Peyer's patch (tissue), 4 donors: ENCODE measurements around the gene ZFR2. TPM values are rescaled to one million over a fixed set of nuclear protein-coding genes. Genes with fewer than 3 reads are reported as not detected.

Source experiments
- DNase-seq, 3 donors: peaks; one replicate each; pipeline ENCODE4 v3.0.0-alpha.2; 2017 to 2019
- H3K27ac ChIP-seq, 4 donors: fragments of 200-600 bp; sonication (generic); one replicate each; pipeline ENCODE4 v1.5.1; 2016 to 2019
- H3K27me3 ChIP-seq, 2 donors: fragments of 200-600 bp; sonication (generic); one replicate each; pipeline ENCODE4 v1.5.1; 2019
- H3K36me3 ChIP-seq, 3 donors: fragments of 200-600 bp; sonication (generic); one replicate each; pipeline ENCODE4 v1.5.1; 2016 to 2019
- H3K4me1 ChIP-seq, 4 donors: fragments of 200-600 bp; sonication (generic); one replicate each; pipeline ENCODE4 v1.5.1; 2016 to 2019
- H3K4me3 ChIP-seq, 4 donors: fragments of 200-600 bp; sonication (generic); 1 replicate in 3 of 4; 2 replicates in 1 of 4; pipeline ENCODE4 v1.5.1; 2016 to 2019; ENCODE audit warnings: mild to moderate bottlenecking in 1 of 4
- H3K9me3 ChIP-seq, 4 donors: fragments of 200-600 bp; sonication (generic); one replicate each; pipeline ENCODE4 v1.5.1; 2016 to 2019; ENCODE audit warnings: mild to moderate bottlenecking in 1 of 4
- CTCF ChIP-seq, 6 experiments: fragments of 450-650 bp in 4 of 6; fragments of 200-600 bp in 2 of 6; sonication (generic) in 1 of 6; IDR thresholded peaks; one replicate each; pipeline ENCODE4 v1.5.1; 2017 to 2019; ENCODE audit warnings: antibody characterized with exemption in 6 of 6, mild to moderate bottlenecking in 3 of 6, moderate library complexity in 1 of 6
- POLR2A ChIP-seq, 2 donors: fragments of 450-650 bp; IDR thresholded peaks; one replicate each; pipeline ENCODE4 v1.5.1; 2017; ENCODE audit warnings: antibody characterized with exemption in 2 of 2, mild to moderate bottlenecking in 2 of 2, moderate library complexity in 2 of 2
- total RNA-seq, 4 donors: library from RNA; depleted of rRNA; stranded (reverse); fragments of >200 nt; gene quantifications; one replicate each; pipeline ENCODE4 v1.1.0, GENCODE V29; 2016

Gene ZFR2
- total RNA-seq, 4 donors from 2014 or later, result not detected

GRCh38 chr19:3839941-3840340 lies 28.9 kb downstream of the ZFR2 start:
- Histone ChIP-seq H3K9me3 (no peaks in the 10 kb centered on the region), H3K4me1 (no peaks in the 10 kb centered on the region)
- no peak for DNase-seq

DNA sequence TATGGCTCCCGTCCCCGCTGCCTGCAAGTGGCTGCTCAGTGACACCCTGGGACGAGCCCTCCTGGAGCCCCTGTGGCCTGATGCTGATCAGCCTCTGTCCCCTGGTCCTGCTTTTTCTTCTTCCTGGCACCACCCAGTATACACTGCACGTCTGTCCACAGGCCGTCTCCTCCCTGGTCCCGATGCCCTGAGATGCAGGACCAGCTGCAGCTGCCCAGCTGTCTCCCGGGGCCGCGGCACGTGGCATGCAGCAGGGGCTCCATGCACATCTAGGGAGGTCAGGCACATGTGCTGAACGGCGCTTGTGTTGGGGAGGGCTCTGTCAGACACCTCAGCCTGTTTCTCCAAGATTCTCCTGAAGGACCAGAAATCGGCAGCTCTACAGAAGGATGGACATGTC lies 30.2 kb downstream of the ZFR2 start:
- no peak overlapping the region for H3K4me3 ChIP-seq
- DNase-seq, result no peak
- no peaks in the 10 kb centered on the region for H3K36me3 ChIP-seq
- H3K4me1 ChIP-seq, result no peaks in the 10 kb centered on the region
- TF ChIP-seq CTCF (IDR thresholded peaks at IDR 0.05), result no peak
- TF ChIP-seq POLR2A (IDR thresholded peaks at IDR 0.05), result no peak
- H3K27ac ChIP-seq, result no peak overlapping the region
- no peaks in the 10 kb centered on the region for H3K9me3 ChIP-seq
- H3K27me3 ChIP-seq, result no peaks in the 10 kb centered on the region

More at GRCh38 chr19:3839941-3840340, 28.9 kb downstream of the ZFR2 start:
- TF ChIP-seq POLR2A (IDR thresholded peaks at IDR 0.05) (no peak), CTCF (IDR thresholded peaks at IDR 0.05) (no peak)
- no peak overlapping the region for H3K27ac ChIP-seq
- H3K27me3 ChIP-seq, result no peaks in the 10 kb centered on the region
- no peaks in the 10 kb centered on the region for H3K36me3 ChIP-seq
- no peak overlapping the region for H3K4me3 ChIP-seq

- Histone ChIP-seq H3K9me3 (no peaks in the 10 kb centered on the region), H3K36me3 (no peaks in the 10 kb centered on the region), H3K27me3 (no peaks in the 10 kb centered on the region), H3K4me3 (no peak overlapping the region), H3K27ac (no peak overlapping the region), H3K4me1 (no peaks in the 10 kb centered on the region)
- no peak for DNase-seq
- TF ChIP-seq CTCF (IDR thresholded peaks at IDR 0.05) (no peak), POLR2A (IDR thresholded peaks at IDR 0.05) (no peak)
Observed at GRCh38 chr19:3837922-3838321, 30.9 kb downstream of the ZFR2 start.

DNA sequence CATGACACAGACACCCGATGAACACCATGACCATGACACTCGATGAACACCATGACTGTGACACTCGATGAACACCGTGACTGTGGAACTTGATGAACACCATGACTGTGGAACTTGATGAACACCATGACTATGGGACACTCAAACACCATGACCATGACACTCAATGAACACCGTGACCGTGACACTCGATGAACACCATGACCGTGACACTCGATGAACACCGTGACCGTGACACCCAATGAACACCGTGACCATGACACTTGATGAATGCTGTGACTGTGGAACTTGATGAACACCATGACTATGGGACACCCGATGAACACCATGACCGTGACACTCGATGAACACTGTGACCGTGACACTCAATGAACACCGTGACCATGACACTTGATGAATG lies 31.5 kb downstream of the ZFR2 start:
- Histone ChIP-seq H3K27me3 (no peaks in the 10 kb centered on the region), H3K9me3 (no peaks in the 10 kb centered on the region), H3K4me3 (no peak overlapping the region), H3K27ac (no peak overlapping the region), H3K4me1 (no peaks in the 10 kb centered on the region), H3K36me3 (no peaks in the 10 kb centered on the region)
- TF ChIP-seq POLR2A (IDR thresholded peaks at IDR 0.05) (no peak), CTCF (IDR thresholded peaks at IDR 0.05) (no peak)
- DNase-seq, result no peak

DNA sequence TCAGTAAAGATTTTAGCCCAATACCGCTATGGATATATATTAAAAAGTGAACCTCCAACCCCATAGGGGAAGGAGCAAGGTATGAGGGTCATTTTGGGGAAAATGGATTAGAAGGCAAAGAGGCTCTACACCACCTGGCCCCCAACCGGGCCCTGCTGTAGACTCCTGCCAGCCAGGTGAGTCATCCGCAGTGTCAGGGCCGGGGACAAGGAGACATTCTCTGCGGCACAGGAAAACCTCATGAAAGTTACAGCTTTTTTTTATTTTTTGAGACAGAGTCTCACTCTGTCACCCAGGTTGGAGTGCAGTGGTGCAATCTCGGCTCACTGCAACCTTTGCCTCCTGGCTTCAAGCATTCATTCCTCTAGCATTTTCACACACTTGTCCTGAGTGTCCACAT lies 32.0 kb downstream of the ZFR2 start:
- DNase-seq, result no peak
- Histone ChIP-seq H3K36me3 (no peaks in the 10 kb centered on the region), H3K27ac (no peak overlapping the region), H3K4me1 (no peaks in the 10 kb centered on the region), H3K9me3 (no peaks in the 10 kb centered on the region), H3K4me3 (no peak overlapping the region), H3K27me3 (no peaks in the 10 kb centered on the region)
- TF ChIP-seq POLR2A (IDR thresholded peaks at IDR 0.05) (no peak), CTCF (IDR thresholded peaks at IDR 0.05) (no peak)

DNA sequence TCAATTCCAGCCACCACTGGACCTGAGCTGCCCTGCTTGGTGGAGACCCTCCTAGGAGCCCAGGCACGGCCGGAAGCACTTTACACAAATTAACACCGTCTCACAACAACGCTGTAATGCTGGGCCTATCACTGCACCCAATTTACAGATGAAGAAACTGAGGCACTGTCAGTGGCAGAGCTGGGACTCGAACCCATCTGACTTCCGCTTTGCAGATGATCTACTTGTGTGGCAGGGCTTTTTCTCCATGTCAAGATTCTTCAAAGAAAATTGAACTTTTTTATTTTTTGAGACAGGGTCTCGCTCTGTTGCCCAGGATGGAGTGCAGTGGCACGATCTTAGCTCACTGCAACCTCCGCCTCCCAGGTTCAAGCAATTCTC lies 33.8 kb downstream of the ZFR2 start:
- Histone ChIP-seq H3K9me3 (no peaks in the 10 kb centered on the region), H3K36me3 (no peaks in the 10 kb centered on the region), H3K4me1 (no peaks in the 10 kb centered on the region), H3K27ac (no peak overlapping the region), H3K4me3 (no peak overlapping the region), H3K27me3 (no peaks in the 10 kb centered on the region)
- TF ChIP-seq POLR2A (IDR thresholded peaks at IDR 0.05) (no peak), CTCF (IDR thresholded peaks at IDR 0.05) (no peak)
- DNase-seq, result no peak
